PFSK-1 (cell line): ENCODE data around the gene ACER3.

Experiments
- POLR2AphosphoS5 ChIP-seq: IDR thresholded peaks from 2 replicates; pipeline ENCODE4 v1.6.1; 2012; ENCODE audit warnings: low read depth, mild to moderate bottlenecking, control low read depth, low read length, moderate library complexity
- TAF1 ChIP-seq: IDR thresholded peaks from 2 replicates; pipeline ENCODE4 v1.6.1; 2012; ENCODE audit warnings: low read length, control low read depth, borderline replicate concordance; ENCODE audit not compliant: insufficient read depth

GRCh38 chr11:77069336-77069968 lies 208.7 kb downstream of the ACER3 start:
- TF ChIP-seq TAF1 (no peak), POLR2AphosphoS5 (no peak)
